Measurements from ENCODE around the gene ARHGEF33.

DNA sequence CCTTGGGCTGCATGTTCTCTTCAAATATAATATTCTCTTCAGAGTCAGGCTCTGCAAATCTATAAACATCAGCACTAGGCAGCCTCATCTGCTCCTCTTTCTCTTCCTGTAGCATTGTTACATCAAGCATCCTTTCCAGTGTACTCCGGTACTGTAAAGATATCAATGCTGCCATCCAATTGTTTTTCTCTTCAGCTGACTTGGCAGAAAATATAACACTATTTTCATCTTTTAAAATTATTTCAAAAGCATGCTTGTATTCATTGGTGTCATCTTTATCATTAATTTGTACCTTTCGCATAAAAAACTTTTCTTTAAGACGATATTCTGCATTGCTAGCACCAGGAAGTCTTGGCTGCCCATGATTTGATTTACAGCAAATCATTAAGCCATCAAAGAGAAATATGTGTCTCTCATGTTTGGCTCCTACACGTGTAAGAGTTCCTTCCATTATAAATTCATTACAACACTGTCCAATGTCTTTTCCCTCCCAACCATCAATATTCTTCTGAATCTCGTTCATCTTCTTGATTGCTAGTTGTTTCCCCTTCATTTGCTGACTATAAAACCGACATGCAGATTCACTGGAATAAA, 133.1 kb downstream of the ARHGEF33 start:
- TF ChIP-seq CTCF (tag by site-specific recombination; IDR thresholded peaks at IDR 0.05) (no peak), TCF7L2 (IDR thresholded peaks at IDR 0.05; ENCODE audit: borderline replicate concordance, low read depth, low read length) (no peak)
